ENCODE results near the gene CCL5.

DNA sequence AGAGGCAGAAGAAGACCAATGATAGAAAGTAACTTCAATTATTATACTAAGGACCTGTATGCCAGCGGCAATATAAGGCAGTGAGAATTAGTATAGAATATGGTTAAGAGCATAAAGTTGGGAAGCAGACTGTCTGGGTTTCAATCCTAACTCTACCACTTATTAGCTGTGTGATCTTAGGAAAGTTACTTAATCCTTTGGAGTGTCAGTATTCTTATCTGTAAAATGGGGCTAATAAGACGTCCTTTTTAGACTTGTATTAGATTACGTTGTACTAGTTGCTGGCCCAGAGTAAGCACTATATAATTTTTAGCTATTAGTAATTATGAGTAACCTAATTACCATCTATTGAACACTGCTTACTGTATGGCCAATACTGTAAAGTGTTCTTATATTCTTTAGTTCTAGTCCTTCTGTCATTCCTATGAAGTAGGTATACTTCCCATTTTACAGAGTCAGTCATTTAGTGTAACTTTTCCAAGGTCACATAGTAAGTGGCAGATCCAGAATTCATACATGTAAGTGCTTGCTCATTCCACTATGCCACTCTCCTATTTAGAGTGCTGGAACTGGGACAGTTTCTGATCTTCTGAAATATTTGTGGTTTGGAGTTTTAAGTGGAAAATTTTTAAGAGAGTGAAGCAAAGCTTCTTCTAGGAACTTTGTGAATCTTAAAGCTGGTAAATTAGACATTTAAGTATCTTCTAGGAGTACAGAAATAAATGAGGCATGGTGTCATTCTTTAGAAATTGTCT lies 33.9 kb downstream of the CCL5 start:
- TF ChIP-seq POLR2AphosphoS5 (IDR thresholded peaks at IDR 0.05; ENCODE audit: low read depth), result no peak
- TF ChIP-seq EZH2 (IDR thresholded peaks at IDR 0.05; ENCODE audit: low read depth, unreplicated experiment), result no peak
- TF ChIP-seq, protein P1, sequence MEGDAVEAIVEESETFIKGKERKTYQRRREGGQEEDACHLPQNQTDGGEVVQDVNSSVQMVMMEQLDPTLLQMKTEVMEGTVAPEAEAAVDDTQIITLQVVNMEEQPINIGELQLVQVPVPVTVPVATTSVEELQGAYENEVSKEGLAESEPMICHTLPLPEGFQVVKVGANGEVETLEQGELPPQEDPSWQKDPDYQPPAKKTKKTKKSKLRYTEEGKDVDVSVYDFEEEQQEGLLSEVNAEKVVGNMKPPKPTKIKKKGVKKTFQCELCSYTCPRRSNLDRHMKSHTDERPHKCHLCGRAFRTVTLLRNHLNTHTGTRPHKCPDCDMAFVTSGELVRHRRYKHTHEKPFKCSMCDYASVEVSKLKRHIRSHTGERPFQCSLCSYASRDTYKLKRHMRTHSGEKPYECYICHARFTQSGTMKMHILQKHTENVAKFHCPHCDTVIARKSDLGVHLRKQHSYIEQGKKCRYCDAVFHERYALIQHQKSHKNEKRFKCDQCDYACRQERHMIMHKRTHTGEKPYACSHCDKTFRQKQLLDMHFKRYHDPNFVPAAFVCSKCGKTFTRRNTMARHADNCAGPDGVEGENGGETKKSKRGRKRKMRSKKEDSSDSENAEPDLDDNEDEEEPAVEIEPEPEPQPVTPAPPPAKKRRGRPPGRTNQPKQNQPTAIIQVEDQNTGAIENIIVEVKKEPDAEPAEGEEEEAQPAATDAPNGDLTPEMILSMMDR (conservative IDR thresholded peaks at IDR 0.05; ENCODE audit: low read depth in 2 of 2), result no peak

All from GM23338 (cell line).